Activated naive CD4-positive, alpha-beta T cell treated with anti-CD3 and anti-CD28 coated beads, Interleukin-2, amount 50 U/mL, for 72 hours (primary cell): ENCODE results near the gene SERPINA4. TPM values are rescaled to one million over a fixed set of nuclear protein-coding genes. Genes with fewer than 3 reads are reported as not detected.
A peak's percentile ranks its signal among the peaks of the same experiment; 100 is the strongest.
"Not testable (repeated sequence)": the region's sequence is repeated elsewhere in the genome, so short reads cannot be mapped to it uniquely, and the experiment has no call there.

Experiments
- ATAC-seq, 2 donors: fragments of 150-1000 bp; cut with Tn5 transposase; 2 replicates each; pipeline ENCODE4 v1.10.0; 2021; ENCODE audit warnings: mild to moderate bottlenecking in 2 of 2, moderate library complexity in 2 of 2
- DNase-seq, 2 donors: peaks; one replicate each; pipeline ENCODE4 v3.0.0; 2021 to 2022; ENCODE audit warnings: low spot score in 2 of 2
- H3K27ac Mint-ChIP-seq, 2 donors: one replicate each; pipeline ENCODE4 v1.8.0; 2022; ENCODE audit warnings: mild to moderate bottlenecking in 2 of 2, mixed read lengths in 2 of 2
- H3K36me3 Mint-ChIP-seq, 2 donors: one replicate each; pipeline ENCODE4 v1.8.0; 2022; ENCODE audit warnings: mixed read lengths in 2 of 2
- H3K9me3 Mint-ChIP-seq, 2 donors: one replicate each; pipeline ENCODE4 v1.8.0; 2022; ENCODE audit warnings: mixed read lengths in 2 of 2
- total RNA-seq, 2 donors: library from RNA; stranded (reverse); gene quantifications; one replicate each; pipeline ENCODE4 v1.2.3, GENCODE V29; 2022

The SERPINA4 gene
- total RNA-seq, 2 donors from 2014 or later = not detected

DNA sequence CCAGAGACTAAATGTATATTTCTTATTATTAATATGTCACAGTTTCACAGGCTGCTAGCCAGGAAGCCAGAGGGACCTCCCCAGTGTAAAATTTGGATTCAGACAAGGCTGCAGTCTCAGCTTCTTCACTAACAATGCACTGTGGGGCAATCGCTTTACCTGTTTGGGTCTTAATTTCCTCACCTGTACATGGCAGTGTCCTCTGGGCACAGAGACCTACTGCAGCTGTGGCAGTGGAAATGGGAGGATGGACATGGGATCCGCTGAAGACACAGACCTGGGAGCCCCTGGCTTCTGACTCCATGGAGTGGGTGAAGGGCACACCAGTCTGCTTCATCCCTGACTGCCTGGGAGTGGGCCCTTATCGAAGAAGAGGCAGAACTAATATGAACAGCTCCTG, 13.1 kb downstream of the SERPINA4 start:
- Mint-ChIP-seq H3K27ac (no peak overlapping the region), H3K36me3 (no peaks in the 10 kb centered on the region), H3K9me3 (peaks cover 0 to 1% of the 10 kb centered on the region in 2 donors)
- DNase-seq (no peak), ATAC-seq (no peak)

DNA sequence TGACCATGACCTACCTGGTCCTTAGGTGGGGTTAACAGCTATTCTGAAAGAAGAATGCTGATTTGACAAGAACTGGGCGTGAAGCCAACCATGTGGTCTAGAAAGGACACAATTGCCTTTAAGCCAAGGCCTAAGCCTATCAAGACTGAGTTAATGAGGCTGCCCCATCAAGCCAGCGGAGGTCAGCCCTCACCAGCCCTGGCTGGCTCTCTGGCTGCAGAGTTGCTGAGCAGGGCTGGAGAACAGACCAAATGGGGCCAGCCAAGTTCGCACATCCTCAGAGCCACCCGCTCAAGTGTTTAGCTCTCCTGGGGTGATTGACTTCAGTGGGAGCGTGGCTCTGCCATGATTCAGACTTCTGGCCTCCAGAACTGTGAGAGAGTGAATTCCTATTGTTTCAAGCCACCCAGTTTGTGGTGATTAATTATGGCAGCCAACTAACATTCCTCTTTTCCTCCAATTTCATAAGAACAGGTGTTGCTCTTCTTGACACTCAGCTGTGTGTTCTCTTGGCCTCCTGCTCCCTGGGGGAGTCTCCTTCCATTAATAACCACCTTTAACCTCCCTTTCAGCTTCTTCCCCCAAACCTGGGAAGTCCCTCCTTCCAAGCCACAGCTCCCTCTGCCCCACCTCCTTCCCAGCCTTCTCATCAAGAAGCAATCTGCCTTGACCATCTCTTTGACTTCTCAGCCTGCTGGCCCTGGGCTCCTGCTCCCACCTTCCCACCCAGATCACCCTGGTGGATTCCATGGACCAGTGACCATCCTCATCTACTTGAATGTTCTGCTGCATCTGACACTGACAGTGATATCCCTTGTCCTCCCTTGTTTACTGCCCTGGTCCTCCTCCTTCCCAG, 14.7 kb downstream of the SERPINA4 start:
- ATAC-seq (no peak), DNase-seq (no peak)
- H3K36me3 Mint-ChIP-seq = no peaks in the 10 kb centered on the region
- H3K9me3 Mint-ChIP-seq = peaks cover 0 to 3% of the 10 kb centered on the region in 2 donors
- H3K27ac Mint-ChIP-seq = no peak overlapping the region

DNA sequence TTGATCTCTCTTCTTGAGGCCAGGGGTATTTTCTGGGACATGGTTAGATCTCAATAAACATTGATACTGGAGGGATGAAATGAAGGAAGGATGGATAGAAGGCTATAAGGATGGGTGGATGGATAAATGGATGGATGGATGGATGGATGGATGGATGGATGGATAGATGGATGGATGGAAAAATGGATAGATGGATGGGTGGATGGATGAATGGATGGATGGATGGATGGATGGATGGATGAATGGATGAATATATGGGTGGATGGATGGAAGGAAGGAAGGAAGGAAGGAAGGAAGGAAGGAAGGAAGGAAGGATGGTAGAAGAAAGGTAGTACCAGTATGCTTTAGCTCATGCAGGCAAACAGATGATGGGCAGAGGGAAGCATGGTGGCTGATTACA, 16.2 kb downstream of the SERPINA4 start:
- DNase-seq, H3K36me3 Mint-ChIP-seq, H3K9me3 Mint-ChIP-seq, H3K27ac Mint-ChIP-seq, ATAC-seq: not testable (repeated sequence)

DNA sequence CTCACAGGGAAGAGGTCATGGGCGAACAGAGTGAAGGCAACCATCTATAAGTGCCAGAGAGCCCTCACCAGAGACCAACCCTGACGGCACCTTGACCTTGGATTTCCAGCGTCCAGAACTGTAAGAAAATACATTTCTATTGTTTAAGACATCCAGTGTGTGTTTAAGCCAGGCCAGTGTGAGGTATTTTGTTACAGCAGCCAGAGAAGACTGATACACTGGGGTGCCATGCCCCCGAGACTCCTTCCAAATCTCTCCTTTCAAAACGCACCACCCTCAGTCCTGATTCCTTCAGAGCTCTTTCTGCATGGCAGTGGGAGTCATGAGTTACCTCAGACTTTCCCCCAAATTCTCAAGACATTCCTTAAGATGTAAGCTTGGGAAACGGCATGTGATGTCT, 17.5 kb downstream of the SERPINA4 start:
- ATAC-seq = no peak
- DNase-seq = no peak
- no peaks in the 10 kb centered on the region for H3K36me3 Mint-ChIP-seq
- H3K27ac Mint-ChIP-seq = no peak overlapping the region
- peaks cover 0 to 3% of the 10 kb centered on the region in 2 donors for H3K9me3 Mint-ChIP-seq

DNA sequence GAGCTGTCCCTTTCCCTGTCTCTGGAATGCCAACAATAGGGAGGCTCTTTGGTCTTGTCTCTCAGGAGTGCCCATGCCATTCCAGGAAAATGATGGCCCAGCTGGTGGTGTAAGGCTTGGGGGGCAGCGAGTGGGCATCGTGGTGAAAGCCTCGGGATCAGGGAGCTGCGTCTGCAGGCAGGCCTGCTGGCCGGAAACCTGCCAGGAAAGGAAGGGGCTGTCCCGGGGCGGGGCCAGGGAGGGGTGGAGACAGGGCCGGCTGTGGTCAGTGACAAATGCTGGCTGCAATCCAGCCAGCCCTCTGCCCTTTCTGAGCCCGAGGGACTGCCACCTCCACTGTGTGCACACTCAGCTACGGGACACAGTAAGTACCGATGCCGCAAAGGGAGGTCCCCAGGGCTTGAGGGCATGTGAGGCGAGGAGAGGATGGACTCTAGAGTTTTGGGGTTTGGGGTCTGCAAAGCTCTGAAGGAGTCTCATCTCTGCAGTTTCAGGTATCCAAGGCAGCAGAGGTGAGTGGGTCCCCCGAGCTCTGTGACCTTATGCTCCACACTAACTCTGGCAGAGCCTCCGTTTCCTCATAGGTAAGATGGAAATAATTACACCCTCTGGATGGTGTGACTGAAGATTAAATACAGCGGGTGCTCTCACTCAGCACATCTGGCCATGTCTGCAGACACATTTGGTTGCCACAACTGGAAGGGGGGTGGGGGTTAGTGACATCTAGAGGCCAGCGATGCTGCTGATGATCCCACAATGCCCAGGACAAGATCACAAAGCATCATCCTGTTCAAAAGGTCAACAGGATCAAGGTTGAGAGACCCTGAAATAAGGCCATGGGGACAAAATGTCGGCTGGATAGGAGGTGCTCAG, 20.1 kb downstream of the SERPINA4 start, which contains the start of gene SERPINA5:
Gene SERPINA5, plus strand, starts transcription at position 300 of the 873 bp plus-strand sequence. CDS start 5,937 bp downstream, outside the sequence.
- no peak for DNase-seq
- H3K36me3 Mint-ChIP-seq = no peaks in the 10 kb centered on the region
- peak within 1 kb of the TSS in 1 of 2 donors; percentile 36 for H3K27ac Mint-ChIP-seq

DNA sequence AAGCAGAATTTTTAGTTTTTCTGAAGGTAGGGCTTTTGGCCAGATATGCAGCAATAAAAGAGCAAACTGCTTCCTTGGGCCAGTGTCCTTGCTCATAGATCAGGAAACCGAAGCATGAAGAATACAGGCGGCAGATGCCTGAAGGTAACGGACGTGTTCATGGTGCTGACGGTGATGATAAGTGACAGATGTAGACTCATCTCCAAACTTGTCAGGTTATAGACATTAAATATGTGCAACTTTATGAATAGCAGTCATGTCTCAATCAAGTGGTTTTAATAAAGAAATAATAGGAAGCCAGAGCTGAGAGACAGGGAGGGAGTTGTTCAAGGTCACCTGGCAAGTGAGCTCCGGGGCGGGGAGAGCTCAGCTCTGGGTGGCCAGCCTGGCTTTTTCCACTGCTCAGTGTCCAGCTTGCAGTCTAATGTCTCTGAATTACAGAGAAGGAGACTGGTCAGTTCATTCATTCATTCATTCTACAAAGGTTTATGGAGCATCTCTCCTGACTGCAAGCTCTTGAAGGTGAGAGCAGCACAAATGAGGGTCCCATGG, 21.0 kb downstream of the SERPINA4 start:
- DNase-seq = no peak
- no peaks in the 10 kb centered on the region for H3K36me3 Mint-ChIP-seq
- ATAC-seq = no peak
- H3K27ac Mint-ChIP-seq = peak overlapping the region in 1 of 2 donors; percentile 36
- peaks cover 0 to 3% of the 10 kb centered on the region in 2 donors for H3K9me3 Mint-ChIP-seq

More for the DNA sequence above, 20.1 kb downstream of the SERPINA4 start, which contains the start of gene SERPINA5:
- H3K9me3 Mint-ChIP-seq = peaks cover 0 to 3% of the 10 kb centered on the region in 2 donors
- peak in 1 of 2 donors; percentile 37 for ATAC-seq

DNA sequence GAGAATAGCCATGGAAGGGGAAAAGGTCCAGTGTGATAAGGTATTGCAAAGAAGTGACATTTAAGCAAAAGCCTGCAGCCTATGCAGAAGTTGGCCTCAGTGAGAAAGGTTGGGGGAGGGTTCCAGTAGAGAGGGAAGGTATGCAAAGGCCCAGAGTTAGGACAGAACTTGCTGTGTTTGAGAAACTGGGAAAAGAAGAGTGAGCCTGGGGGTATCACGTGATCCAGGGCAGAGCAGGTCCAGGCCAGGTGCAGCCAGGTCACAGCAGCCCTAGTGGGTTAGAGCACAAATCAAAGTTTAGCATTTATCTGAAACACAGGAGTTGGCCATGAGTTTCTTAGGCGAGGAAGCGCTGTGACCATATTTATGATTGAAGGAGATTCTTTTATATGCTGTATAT, 21.6 kb downstream of the SERPINA4 start:
- ATAC-seq (no peak), DNase-seq (no peak)
- peak overlapping the region in 1 of 2 donors; percentile 36 for H3K27ac Mint-ChIP-seq
- H3K36me3 Mint-ChIP-seq = no peaks in the 10 kb centered on the region
- H3K9me3 Mint-ChIP-seq = peaks cover 0 to 3% of the 10 kb centered on the region in 2 donors

DNA sequence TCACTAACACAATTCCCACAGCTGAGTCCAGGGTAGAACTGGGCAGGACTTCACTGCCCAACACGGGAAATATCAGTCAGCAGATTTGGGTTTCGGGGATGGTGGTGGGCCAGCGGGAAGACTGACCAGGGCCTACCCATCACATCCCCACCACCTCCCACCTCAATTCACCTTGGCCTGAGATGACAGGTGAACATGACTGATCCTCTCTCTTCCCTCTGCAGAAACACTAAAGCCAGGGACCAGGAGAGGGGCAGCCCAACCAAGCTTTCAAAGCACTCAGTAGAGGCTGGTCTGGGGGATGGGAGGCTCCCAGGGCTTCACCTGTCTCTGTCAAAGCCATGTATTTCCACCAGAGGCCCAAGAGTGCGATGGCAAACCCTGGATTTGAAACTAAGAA, 22.3 kb downstream of the SERPINA4 start:
- ATAC-seq (no peak), DNase-seq (no peak)
- Mint-ChIP-seq H3K36me3 (no peaks in the 10 kb centered on the region), H3K9me3 (peaks cover 0 to 3% of the 10 kb centered on the region in 2 donors), H3K27ac (no peak overlapping the region)

DNA sequence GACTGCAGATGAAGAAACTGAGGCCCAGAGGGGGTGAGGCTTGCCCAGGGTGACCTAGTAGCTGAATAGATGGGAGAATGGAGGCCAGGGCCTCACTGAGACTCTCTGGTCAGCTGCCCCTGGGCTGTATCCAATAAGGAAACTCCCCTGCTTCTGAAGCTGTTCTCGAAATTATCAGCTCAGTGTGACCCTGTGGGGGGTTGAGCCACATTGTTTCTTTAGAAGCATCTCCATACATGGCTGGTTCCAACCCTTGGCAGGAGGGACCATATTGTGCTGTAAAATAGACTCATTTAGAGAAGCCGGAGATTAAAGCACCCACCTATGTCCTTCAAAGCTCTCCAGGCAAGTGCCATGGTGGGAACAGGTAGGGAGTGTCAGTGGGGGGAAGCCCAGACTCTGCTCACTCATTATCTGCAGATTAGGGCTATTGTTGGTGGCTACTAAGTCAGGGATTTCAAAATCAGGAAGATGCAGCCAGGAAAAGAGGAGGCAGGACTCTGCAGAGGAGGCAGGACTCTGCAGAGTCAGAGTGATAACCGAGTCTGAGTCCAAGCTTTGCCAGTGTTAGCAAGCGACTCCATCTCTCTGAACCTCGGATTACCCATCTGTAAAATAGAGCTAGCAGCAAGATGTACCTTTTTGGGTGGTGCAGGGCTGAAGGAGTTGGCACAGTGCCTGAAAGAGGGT, 23.5 kb downstream of the SERPINA4 start:
- Mint-ChIP-seq H3K9me3 (no peaks in the 10 kb centered on the region), H3K27ac (peak overlapping the region in 1 of 2 donors; percentile 14), H3K36me3 (no peaks in the 10 kb centered on the region)
- DNase-seq (no peak), ATAC-seq (no peak)

DNA sequence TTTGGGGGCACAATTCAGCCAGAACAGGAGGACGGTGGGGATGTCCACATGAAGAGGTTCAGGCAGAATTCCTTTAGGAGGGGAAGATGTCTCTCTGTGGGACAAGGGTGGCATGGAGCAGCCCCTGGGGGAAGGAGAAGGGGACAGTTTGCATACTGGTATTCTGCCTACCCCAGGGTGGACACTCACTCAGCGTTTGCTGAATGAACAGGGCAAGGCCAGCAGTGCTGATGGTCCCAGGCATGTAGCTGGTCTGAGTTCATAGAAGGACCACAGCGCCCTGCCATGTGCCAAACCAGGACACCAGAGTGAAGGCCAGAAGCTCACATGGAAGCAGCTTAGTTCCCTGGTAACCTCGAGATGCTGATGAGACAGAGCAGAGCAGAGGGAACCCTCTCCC, 25.4 kb downstream of the SERPINA4 start:
- DNase-seq (no peak), ATAC-seq (no peak)
- no peaks in the 10 kb centered on the region for H3K36me3 Mint-ChIP-seq

DNA sequence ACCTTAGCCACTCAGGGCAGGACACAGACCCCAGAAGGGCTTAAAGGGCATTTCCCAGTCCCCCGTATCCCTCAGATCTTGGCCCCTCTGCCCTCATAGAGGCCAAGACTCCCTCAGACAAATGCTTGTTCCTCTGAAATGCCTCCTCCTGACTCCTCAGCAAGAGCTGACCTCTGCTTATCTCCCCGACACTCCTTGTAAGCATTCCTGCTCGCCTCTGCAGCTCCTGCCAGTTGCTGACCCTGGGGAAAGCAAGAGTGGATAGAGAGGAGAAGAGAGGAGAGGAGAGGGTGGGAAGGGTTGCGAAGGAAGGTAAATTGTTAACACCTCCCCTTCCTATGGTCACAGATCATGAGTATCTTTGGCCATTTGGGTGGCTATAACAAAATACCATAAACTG, 27.1 kb downstream of the SERPINA4 start:
- Mint-ChIP-seq H3K36me3 (no peaks in the 10 kb centered on the region), H3K9me3 (peaks cover 10 to 11% of the 10 kb centered on the region in 2 donors), H3K27ac (no peak overlapping the region)
- ATAC-seq (no peak), DNase-seq (no peak)

More for the DNA sequence above, 25.4 kb downstream of the SERPINA4 start:
- peaks cover 9 to 10% of the 10 kb centered on the region in 2 donors for H3K9me3 Mint-ChIP-seq
- no peak overlapping the region for H3K27ac Mint-ChIP-seq

DNA sequence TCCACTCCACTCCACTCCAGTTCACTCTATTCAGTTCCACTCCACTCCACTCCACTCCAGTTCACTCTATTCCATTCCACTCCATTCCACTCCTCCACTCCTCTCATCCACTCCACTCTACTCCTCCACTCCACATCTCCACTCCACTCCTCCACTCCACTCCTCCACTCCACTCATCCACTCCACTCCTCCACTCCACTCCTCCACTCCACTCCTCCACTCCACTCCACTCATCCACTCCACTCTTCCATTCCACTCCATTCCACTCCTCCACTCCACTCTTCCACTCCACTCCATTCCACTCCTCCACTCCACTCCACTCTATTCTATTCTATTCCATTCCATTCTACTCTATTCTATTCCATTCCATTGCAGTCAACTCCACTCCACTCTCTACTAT, 29.8 kb downstream of the SERPINA4 start:
- no peak for ATAC-seq
- no peak for DNase-seq
- no peak overlapping the region for H3K27ac Mint-ChIP-seq
- H3K9me3 Mint-ChIP-seq = peaks cover 10 to 11% of the 10 kb centered on the region in 2 donors
- H3K36me3 Mint-ChIP-seq = no peaks in the 10 kb centered on the region

DNA sequence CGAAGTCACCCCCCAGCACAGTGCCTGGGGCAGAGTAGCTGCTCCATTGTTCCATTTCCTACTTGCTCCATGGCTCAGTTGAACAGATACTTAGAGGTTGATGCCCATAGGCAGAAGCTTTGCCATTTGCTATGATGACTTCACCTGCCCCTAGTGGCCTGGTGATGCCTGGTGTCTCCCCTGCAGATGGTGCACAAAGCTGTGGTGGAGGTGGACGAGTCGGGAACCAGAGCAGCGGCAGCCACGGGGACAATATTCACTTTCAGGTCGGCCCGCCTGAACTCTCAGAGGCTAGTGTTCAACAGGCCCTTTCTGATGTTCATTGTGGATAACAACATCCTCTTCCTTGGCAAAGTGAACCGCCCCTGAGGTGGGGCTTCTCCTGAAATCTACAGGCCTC, 30.6 kb downstream of the SERPINA4 start:
- Mint-ChIP-seq H3K36me3 (no peaks in the 10 kb centered on the region), H3K27ac (no peak overlapping the region), H3K9me3 (peaks cover 10 to 11% of the 10 kb centered on the region in 2 donors)
- DNase-seq (no peak), ATAC-seq (no peak)

DNA sequence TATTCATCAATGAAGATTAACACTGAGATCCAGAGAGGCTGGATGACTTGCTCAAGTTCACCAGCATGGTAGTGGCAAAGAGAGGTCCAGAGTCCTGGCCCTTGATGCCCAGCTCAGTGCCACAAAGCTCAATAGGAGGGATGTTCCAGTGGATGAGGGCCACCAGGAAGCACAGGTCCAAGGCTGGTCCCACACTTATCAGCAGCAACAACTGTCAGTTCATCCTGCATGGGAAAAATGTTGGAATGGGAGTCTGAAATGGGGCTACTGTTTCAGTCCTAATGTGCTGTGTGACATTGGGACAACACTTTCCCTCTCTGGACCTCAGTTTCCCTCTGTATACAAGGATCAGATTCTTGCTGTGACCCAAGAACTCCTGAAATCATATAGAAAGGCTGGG, 31.2 kb downstream of the SERPINA4 start:
- H3K9me3 Mint-ChIP-seq = peaks cover 10 to 11% of the 10 kb centered on the region in 2 donors
- no peak for DNase-seq
- no peak overlapping the region for H3K27ac Mint-ChIP-seq
- ATAC-seq = no peak
- no peaks in the 10 kb centered on the region for H3K36me3 Mint-ChIP-seq

DNA sequence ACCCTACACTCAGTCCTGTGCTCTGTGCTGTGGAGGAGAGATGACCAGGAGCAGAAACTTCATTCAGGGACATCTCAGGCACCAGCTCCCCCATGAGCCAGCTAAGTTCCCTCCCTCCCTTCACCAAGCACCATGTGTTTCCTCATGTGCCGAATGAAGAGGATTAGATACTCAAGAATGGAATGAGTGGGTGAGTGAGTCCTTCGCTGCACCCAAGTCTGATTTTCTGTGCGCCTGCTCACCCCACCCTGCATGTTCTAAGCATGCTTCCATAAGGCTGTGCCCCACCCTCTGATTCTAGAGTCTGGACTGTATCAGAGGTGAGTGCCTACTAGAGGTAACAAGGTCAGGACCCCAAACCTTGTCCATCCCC, 32.1 kb downstream of the SERPINA4 start:
- Mint-ChIP-seq H3K27ac (no peak overlapping the region), H3K9me3 (peaks cover 10 to 11% of the 10 kb centered on the region in 2 donors), H3K36me3 (no peaks in the 10 kb centered on the region)
- DNase-seq (no peak), ATAC-seq (no peak)

DNA sequence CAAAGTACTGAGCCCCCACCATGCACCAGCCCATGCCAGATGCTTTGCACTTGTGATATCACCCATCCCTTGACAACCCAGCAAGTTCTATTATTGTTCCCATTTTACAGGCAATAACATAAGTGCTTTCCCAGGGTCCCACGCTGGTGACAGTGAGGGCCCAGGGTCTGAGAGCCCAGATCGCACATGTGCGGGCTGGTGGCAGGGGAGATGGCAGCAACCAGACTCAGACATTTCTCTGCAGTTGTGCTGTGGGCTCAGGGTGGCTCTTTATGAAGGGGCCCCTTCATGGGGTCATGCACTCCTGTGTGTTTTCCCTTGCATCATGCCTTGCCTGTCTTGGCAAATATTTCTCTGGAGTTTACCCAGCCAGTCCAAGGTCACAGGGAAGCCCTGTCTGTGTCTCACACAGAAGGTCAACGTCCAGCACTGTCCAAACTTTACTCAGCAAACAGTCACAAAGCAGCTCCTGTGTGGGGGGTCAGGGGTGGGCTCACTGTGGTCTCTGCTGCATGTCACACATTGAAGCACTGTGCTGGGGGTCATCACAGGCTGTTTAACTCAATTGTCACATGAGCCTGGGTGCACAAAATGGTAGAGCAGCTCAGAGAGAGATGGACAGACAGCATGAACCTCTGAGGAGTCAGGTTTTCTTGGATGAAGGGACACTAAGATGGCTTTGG, 32.6 kb downstream of the SERPINA4 start:
- DNase-seq = no peak
- ATAC-seq = no peak
- H3K27ac Mint-ChIP-seq = peak overlapping the region in 1 of 2 donors; percentile 72
- no peaks in the 10 kb centered on the region for H3K36me3 Mint-ChIP-seq
- H3K9me3 Mint-ChIP-seq = peaks cover 10 to 11% of the 10 kb centered on the region in 2 donors
